Activated naive CD4-positive, alpha-beta T cell (primary cell): ENCODE measurements around the gene SLC25A23.
"Not testable (repeated sequence)": the region's sequence is repeated elsewhere in the genome, so short reads cannot be mapped to it uniquely, and the experiment has no call there.

Source experiments
- DNase-seq, 4 experiments: peaks; one replicate each; lab custom pipeline; 2025; lab: John Stamatoyannopoulos, UW

Gene SLC25A23

DNA sequence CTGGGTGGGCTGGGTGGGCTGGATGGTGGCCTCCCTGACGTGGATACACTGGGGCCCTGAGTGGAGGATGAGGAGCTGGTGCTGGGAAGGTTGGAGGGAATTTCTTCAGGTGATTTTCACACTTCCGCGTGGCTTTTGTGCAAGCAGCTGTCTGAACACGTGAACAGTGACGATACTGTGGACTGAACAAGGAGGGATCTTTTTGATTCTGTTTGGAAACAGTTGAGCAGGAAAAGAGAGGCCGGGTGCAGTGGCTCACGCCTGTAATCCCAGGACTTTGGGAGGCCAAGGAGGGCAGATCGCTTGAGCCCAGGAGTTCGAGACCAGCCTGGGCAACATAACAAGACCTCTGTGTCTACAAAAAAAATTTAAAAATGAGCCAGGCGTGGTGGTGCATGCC, 57.5 kb downstream of the SLC25A23 start:
- DNase-seq = no peak

GRCh38 chr19:6400062-6400944, 59.3 kb downstream of the SLC25A23 start:
- not testable (repeated sequence) for DNase-seq

GRCh38 chr19:6396305-6396704, 63.3 kb downstream of the SLC25A23 start:
- DNase-seq = no peak

GRCh38 chr19:6394831-6395230, 64.8 kb downstream of the SLC25A23 start:
- DNase-seq = no peak

- peak in 1 of 4 experiments; percentile 53 for DNase-seq
Measured at GRCh38 chr19:6393983-6394412, 65.6 kb downstream of the SLC25A23 start.

GRCh38 chr19:6393074-6393982, 66.3 kb downstream of the SLC25A23 start, which contains the start of gene GTF2F1:
Gene GTF2F1 (minus strand): TSS chr19:6393164. CDS start chr19:6392995, 169 bp downstream.
- DNase-seq = peak; percentile 75 to 90 (median 83)

GRCh38 chr19:6392221-6393073, 67.1 kb downstream of the SLC25A23 start:
- no peak for DNase-seq
